Liver (tissue), 9 donors: ENCODE results near the gene EDAR. TPM values are rescaled to one million over a fixed set of nuclear protein-coding genes. Genes with fewer than 3 reads are reported as not detected.

Experiments
- DNase-seq: peaks from one replicate; pipeline ENCODE4 v3.0.0-alpha.2; 2017; ENCODE audit warnings: low spot score
- H3K27ac ChIP-seq, 2 donors: one replicate each; pipeline ENCODE4 v1.7.0; 2013; ENCODE audit warnings: inconsistent platforms in 2 of 2, low read length in 2 of 2, control low read depth in 1 of 2, low read depth in 1 of 2, mild to moderate bottlenecking in 1 of 2
- H3K27me3 ChIP-seq, 4 donors: one replicate each; pipeline versions ENCODE4 v1.6.1 to v1.7.0; 2013; ENCODE audit warnings: low read length in 3 of 4, inconsistent platforms in 1 of 4, mild to moderate bottlenecking in 1 of 4, moderate library complexity in 1 of 4; ENCODE audit not compliant: control insufficient read depth in 4 of 4, insufficient read depth in 4 of 4
- H3K36me3 ChIP-seq, 4 donors: one replicate each; pipeline versions ENCODE4 v1.6.1 to v1.7.0; 2013; ENCODE audit warnings: low read length in 3 of 4, mild to moderate bottlenecking in 3 of 4, low read depth in 1 of 4, moderate library complexity in 1 of 4; ENCODE audit not compliant: control insufficient read depth in 4 of 4, insufficient read depth in 3 of 4
- H3K4me1 ChIP-seq, 4 donors: one replicate each; pipeline versions ENCODE4 v1.6.1 to v1.7.0; 2013; ENCODE audit warnings: low read length in 3 of 4, mild to moderate bottlenecking in 3 of 4, moderate library complexity in 1 of 4; ENCODE audit not compliant: control insufficient read depth in 4 of 4, insufficient read depth in 4 of 4
- H3K4me3 ChIP-seq, 3 donors: one replicate each; pipeline versions ENCODE4 v1.6.1 to v1.7.0; 2013; ENCODE audit warnings: low read length in 3 of 3, control low read depth in 1 of 3, low read depth in 1 of 3, mild to moderate bottlenecking in 1 of 3
- H3K9ac ChIP-seq, 2 donors: one replicate each; pipeline ENCODE4 v1.7.0; 2013; ENCODE audit warnings: low read length in 2 of 2, mild to moderate bottlenecking in 2 of 2, moderate library complexity in 2 of 2, control low read depth in 1 of 2, low read depth in 1 of 2
- H3K9me3 ChIP-seq, 4 donors: one replicate each; pipeline versions ENCODE4 v1.6.1 to v1.7.0; 2013; ENCODE audit warnings: low read length in 3 of 4; ENCODE audit not compliant: control insufficient read depth in 4 of 4
- EGR1 ChIP-seq, 2 donors: IDR thresholded peaks; 2 replicates each; pipeline ENCODE4 v1.6.1; 2016 to 2018; ENCODE audit warnings: antibody characterized with exemption in 2 of 2, low read depth in 2 of 2
- FOXA1 ChIP-seq: IDR thresholded peaks from 2 replicates; pipeline ENCODE4 v1.6.1; 2016; ENCODE audit warnings: antibody characterized with exemption
- FOXA2 ChIP-seq: IDR thresholded peaks from 2 replicates; pipeline ENCODE4 v1.6.1; 2016; ENCODE audit warnings: antibody characterized with exemption
- GABPA ChIP-seq, 2 donors: IDR thresholded peaks in 1 of 2; conservative IDR thresholded peaks in 1 of 2; 2 replicates each; pipeline ENCODE4 v1.6.1; 2016; ENCODE audit warnings: antibody characterized with exemption in 2 of 2, mild to moderate bottlenecking in 1 of 2, moderate library complexity in 1 of 2
- HNF4A ChIP-seq, 2 donors: conservative IDR thresholded peaks; 2 replicates each; pipeline ENCODE4 v1.6.1; 2016; ENCODE audit warnings: antibody characterized with exemption in 2 of 2, mild to moderate bottlenecking in 2 of 2
- HNF4G ChIP-seq: IDR thresholded peaks from 2 replicates; pipeline ENCODE4 v1.6.1; 2016; ENCODE audit warnings: antibody characterized with exemption
- JUND ChIP-seq, 2 donors: IDR thresholded peaks; 2 replicates each; pipeline ENCODE4 v1.6.1; 2016; ENCODE audit warnings: antibody characterized with exemption in 2 of 2
- NR2F2 ChIP-seq: IDR thresholded peaks from 2 replicates; pipeline ENCODE4 v1.6.1; 2016; ENCODE audit warnings: antibody characterized with exemption
- RAD21 ChIP-seq, 2 donors: IDR thresholded peaks; 2 replicates each; pipeline ENCODE4 v1.6.1; 2016; ENCODE audit warnings: antibody characterized with exemption in 2 of 2, mild to moderate bottlenecking in 2 of 2
- RXRA ChIP-seq, 2 donors: IDR thresholded peaks; 2 replicates each; pipeline ENCODE4 v1.6.1; 2017 to 2018; ENCODE audit warnings: antibody characterized with exemption in 2 of 2, mild to moderate bottlenecking in 1 of 2
- SP1 ChIP-seq: IDR thresholded peaks from 2 replicates; pipeline ENCODE4 v1.6.1; 2018; ENCODE audit warnings: antibody characterized with exemption, mild to moderate bottlenecking
- TAF1 ChIP-seq: conservative IDR thresholded peaks from 2 replicates; pipeline ENCODE4 v1.6.1; 2016; ENCODE audit warnings: antibody characterized with exemption, mild to moderate bottlenecking
- YY1 ChIP-seq: IDR thresholded peaks from 2 replicates; pipeline ENCODE4 v1.6.1; 2016; ENCODE audit warnings: antibody characterized with exemption, mild to moderate bottlenecking
- WGBS: extraction: QIAGEN DNeasy Blood & Tissue Kit; methylation state at CpG from one replicate; pipeline ENCODE4 v1.1.7; 2013; 5-methylcytosine and 5-hydroxymethylcytosine counted together
- polyA plus RNA-seq, 2 donors: library from polyadenylated mRNA; stranded (reverse) in 1 of 2; unstranded in 1 of 2; fragments of 200-250 nt in 1 of 2; fragments of >200 nt in 1 of 2; fragmentation: Nextera tagmentation in 1 of 2; extraction: Ambion mirVana in 1 of 2; gene quantifications; one replicate each; pipeline versions ENCODE4 v1.2.1 to v1.2.3, GENCODE V29; 2013 to 2015
- total RNA-seq, 2 donors: library from RNA; depleted of rRNA; stranded (reverse); fragments of >200 nt; gene quantifications; one replicate each; pipeline ENCODE4 v1.2.3, GENCODE V29; 2014
- TF ChIP-seq, protein P1 (sequence below): fragments of 150-350 bp; IDR thresholded peaks from 2 replicates; pipeline ENCODE4 v1.5.1; 2017; ENCODE audit warnings: improper control_type of control experiment, low read depth, low read length; ENCODE audit not compliant: missing input control
- TF ChIP-seq, protein P2 (sequence below): IDR thresholded peaks from 2 replicates; pipeline ENCODE4 v1.6.1; 2016; ENCODE audit warnings: antibody characterized with exemption
- TF ChIP-seq, protein P3 (sequence below): IDR thresholded peaks from 2 replicates; pipeline ENCODE4 v1.6.1; 2016; ENCODE audit warnings: antibody characterized with exemption
- TF ChIP-seq, protein P4 (sequence below): IDR thresholded peaks from 2 replicates; pipeline ENCODE4 v1.6.1; 2016; ENCODE audit warnings: antibody characterized with exemption, mild to moderate bottlenecking
- TF ChIP-seq, protein P5 (sequence below): IDR thresholded peaks from 2 replicates; pipeline ENCODE4 v1.6.1; 2016; ENCODE audit warnings: antibody characterized with exemption
- donor health status: healthy.
- donor health status: healthy.
- donor health status: healthy.
- donor health status: healthy.
- donor health status: healthy.

The EDAR gene
- total and polyA plus RNA-seq, 4 donors = 0.09 to 0.50 (median 0.10) TPM

DNA sequence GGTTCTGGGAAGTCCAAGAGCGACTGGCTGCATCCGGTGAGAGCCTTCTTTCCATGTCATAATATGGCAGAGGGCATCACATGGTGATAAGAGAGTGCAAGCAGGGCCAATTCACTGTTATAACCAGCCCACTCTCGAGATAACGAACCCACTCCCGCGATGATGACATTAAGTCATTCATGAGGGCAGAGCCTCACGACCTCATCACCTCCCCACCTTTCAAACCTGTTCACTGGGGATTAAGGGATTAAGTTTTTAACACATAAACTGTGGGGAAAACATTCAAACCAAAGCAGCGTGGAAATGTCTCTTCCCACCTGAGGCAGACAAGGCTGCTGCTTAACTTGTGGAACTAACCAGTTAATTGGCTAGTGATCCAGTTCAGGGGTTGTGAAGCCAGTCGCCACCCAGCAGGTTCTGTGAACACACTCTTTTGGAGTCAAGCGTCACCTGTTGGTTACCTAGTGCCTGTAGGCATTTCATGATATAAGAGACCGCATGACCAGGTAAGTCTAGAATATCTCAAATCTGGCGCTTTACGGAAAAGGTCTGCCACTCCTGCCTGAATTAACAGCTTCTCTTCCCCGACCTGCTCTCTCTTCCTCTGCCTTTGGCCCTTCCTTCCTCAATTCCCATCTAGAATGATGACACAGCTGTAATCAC, 54.3 kb downstream of the EDAR start:
- WGBS = 90% methylated on average over 14 of the region's 14 CpGs
- H3K9ac ChIP-seq = no peak overlapping the region
- H3K27me3 ChIP-seq = no peaks in the 10 kb centered on the region
- TF ChIP-seq FOXA2 = no peak
- no peak for TF ChIP-seq TAF1
- TF ChIP-seq FOXA1 = no peak
- no peak for TF ChIP-seq GABPA (IDR thresholded peaks at IDR 0.05 in 1 of 2, conservative IDR thresholded peaks at IDR 0.05 in 1 of 2)
- TF ChIP-seq RAD21 (IDR thresholded peaks at IDR 0.05) = no peak
- no peak for TF ChIP-seq HNF4A (conservative IDR thresholded peaks at IDR 0.05)
- TF ChIP-seq SP1 = no peak
- no peak for TF ChIP-seq JUND (IDR thresholded peaks at IDR 0.05)
- TF ChIP-seq, protein P1, sequence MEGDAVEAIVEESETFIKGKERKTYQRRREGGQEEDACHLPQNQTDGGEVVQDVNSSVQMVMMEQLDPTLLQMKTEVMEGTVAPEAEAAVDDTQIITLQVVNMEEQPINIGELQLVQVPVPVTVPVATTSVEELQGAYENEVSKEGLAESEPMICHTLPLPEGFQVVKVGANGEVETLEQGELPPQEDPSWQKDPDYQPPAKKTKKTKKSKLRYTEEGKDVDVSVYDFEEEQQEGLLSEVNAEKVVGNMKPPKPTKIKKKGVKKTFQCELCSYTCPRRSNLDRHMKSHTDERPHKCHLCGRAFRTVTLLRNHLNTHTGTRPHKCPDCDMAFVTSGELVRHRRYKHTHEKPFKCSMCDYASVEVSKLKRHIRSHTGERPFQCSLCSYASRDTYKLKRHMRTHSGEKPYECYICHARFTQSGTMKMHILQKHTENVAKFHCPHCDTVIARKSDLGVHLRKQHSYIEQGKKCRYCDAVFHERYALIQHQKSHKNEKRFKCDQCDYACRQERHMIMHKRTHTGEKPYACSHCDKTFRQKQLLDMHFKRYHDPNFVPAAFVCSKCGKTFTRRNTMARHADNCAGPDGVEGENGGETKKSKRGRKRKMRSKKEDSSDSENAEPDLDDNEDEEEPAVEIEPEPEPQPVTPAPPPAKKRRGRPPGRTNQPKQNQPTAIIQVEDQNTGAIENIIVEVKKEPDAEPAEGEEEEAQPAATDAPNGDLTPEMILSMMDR = no peak
- no peak for TF ChIP-seq HNF4G
- TF ChIP-seq, protein P2, sequence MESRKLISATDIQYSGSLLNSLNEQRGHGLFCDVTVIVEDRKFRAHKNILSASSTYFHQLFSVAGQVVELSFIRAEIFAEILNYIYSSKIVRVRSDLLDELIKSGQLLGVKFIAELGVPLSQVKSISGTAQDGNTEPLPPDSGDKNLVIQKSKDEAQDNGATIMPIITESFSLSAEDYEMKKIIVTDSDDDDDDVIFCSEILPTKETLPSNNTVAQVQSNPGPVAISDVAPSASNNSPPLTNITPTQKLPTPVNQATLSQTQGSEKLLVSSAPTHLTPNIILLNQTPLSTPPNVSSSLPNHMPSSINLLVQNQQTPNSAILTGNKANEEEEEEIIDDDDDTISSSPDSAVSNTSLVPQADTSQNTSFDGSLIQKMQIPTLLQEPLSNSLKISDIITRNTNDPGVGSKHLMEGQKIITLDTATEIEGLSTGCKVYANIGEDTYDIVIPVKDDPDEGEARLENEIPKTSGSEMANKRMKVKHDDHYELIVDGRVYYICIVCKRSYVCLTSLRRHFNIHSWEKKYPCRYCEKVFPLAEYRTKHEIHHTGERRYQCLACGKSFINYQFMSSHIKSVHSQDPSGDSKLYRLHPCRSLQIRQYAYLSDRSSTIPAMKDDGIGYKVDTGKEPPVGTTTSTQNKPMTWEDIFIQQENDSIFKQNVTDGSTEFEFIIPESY = no peak
- TF ChIP-seq, protein P3, sequence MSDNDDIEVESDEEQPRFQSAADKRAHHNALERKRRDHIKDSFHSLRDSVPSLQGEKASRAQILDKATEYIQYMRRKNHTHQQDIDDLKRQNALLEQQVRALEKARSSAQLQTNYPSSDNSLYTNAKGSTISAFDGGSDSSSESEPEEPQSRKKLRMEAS = no peak
- TF ChIP-seq EGR1 (IDR thresholded peaks at IDR 0.05; ENCODE audit: low read depth in 2 of 2) = no peak
- no peak for TF ChIP-seq YY1
- no peak for TF ChIP-seq RXRA (IDR thresholded peaks at IDR 0.05)
- TF ChIP-seq, protein P4, sequence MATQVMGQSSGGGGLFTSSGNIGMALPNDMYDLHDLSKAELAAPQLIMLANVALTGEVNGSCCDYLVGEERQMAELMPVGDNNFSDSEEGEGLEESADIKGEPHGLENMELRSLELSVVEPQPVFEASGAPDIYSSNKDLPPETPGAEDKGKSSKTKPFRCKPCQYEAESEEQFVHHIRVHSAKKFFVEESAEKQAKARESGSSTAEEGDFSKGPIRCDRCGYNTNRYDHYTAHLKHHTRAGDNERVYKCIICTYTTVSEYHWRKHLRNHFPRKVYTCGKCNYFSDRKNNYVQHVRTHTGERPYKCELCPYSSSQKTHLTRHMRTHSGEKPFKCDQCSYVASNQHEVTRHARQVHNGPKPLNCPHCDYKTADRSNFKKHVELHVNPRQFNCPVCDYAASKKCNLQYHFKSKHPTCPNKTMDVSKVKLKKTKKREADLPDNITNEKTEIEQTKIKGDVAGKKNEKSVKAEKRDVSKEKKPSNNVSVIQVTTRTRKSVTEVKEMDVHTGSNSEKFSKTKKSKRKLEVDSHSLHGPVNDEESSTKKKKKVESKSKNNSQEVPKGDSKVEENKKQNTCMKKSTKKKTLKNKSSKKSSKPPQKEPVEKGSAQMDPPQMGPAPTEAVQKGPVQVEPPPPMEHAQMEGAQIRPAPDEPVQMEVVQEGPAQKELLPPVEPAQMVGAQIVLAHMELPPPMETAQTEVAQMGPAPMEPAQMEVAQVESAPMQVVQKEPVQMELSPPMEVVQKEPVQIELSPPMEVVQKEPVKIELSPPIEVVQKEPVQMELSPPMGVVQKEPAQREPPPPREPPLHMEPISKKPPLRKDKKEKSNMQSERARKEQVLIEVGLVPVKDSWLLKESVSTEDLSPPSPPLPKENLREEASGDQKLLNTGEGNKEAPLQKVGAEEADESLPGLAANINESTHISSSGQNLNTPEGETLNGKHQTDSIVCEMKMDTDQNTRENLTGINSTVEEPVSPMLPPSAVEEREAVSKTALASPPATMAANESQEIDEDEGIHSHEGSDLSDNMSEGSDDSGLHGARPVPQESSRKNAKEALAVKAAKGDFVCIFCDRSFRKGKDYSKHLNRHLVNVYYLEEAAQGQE = no peak
- TF ChIP-seq, protein P5, sequence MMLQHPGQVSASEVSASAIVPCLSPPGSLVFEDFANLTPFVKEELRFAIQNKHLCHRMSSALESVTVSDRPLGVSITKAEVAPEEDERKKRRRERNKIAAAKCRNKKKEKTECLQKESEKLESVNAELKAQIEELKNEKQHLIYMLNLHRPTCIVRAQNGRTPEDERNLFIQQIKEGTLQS = no peak
- TF ChIP-seq NR2F2 = no peak
- no peak for DNase-seq
- H3K4me3 ChIP-seq = no peak overlapping the region
- no peaks in the 10 kb centered on the region for H3K4me1 ChIP-seq
- H3K27ac ChIP-seq = no peak overlapping the region
- H3K9me3 ChIP-seq = no peaks in the 10 kb centered on the region
- no peaks in the 10 kb centered on the region for H3K36me3 ChIP-seq
